Upper lobe of right lung (tissue), 1 donor: ENCODE results near the gene HMGCL. TPM values are rescaled to one million over a fixed set of nuclear protein-coding genes. Genes with fewer than 3 reads are reported as not detected.
A peak's percentile ranks its signal among the peaks of the same experiment; 100 is the strongest.

ENCODE experiments used
- ATAC-seq: fragments of 200-7000 bp; cut with Tn5 transposase; one replicate; pipeline ENCODE4 v1.9.1; 2020; ENCODE audit warnings: mild to moderate bottlenecking, moderate library complexity
- DNase-seq: peaks from one replicate; pipeline ENCODE4 v3.0.0-alpha.2; 2020
- H3K27ac ChIP-seq: fragments of 200-600 bp; one replicate; pipeline ENCODE4 v1.8.0; 2022
- H3K27me3 ChIP-seq: fragments of 200-600 bp; one replicate; pipeline ENCODE4 v1.8.0; 2022; ENCODE audit warnings: mild to moderate bottlenecking
- H3K36me3 ChIP-seq: fragments of 200-600 bp; one replicate; pipeline ENCODE4 v1.8.0; 2022
- H3K4me1 ChIP-seq: fragments of 200-600 bp; one replicate; pipeline ENCODE4 v1.8.0; 2022
- H3K4me3 ChIP-seq: fragments of 200-600 bp; one replicate; pipeline ENCODE4 v1.8.0; 2022; ENCODE audit warnings: mild to moderate bottlenecking
- H3K9me3 ChIP-seq: fragments of 200-600 bp; one replicate; pipeline ENCODE4 v1.8.0; 2022
- intact Hi-C: fragments of 100-400 bp; cut with DNase I; formaldehyde crosslinking; loops from one replicate; pipeline ENCODE4 v1.11.0; 2022
- total RNA-seq: library from RNA; stranded (reverse); fragmentation: NEBNext Ultra II Directional; extraction: Animal tissue kit (Norgen Biotek cat#: 25700); gene quantifications from one replicate; pipeline ENCODE4 v1.2.1, GENCODE V29; 2021
- TF ChIP-seq, protein P1 (sequence below): fragments of 200-600 bp; IDR thresholded peaks from one replicate; pipeline ENCODE4 v1.8.0; 2022; ENCODE audit warnings: antibody characterized with exemption
- donor health status: DM: no; HTN: yes; CAD: no; lungs with severe emphysema.

Gene HMGCL
- total RNA-seq, 1 donor from 2014 or later: 40.1 TPM

DNA sequence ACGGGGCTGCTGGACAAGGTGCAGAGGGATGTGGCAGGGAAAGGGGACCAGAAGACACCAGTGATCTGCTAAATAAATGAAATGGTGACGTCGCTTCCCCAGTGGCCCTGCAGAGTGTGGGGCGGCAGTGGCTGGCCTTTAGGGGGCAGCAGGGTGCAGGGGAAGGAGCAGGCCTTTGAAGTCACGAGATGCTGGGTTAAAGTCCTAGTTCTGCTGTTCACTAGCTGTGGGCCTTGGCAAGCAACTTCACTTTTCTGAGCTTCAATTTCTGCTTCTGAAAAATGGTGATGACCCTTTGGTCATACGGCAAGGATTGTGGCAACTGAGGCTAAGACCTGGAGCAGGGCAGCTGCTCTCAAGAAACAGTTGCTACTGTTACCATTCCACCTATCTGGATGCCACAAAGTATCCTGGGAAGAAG lies 15.5 kb downstream of the HMGCL start:
- Histone ChIP-seq H3K4me1 (peaks cover 10% of the 10 kb centered on the region), H3K36me3 (peaks cover 52% of the 10 kb centered on the region), H3K4me3 (no peak overlapping the region), H3K27ac (peak overlapping the region; percentile 58), H3K9me3 (no peaks in the 10 kb centered on the region), H3K27me3 (no peaks in the 10 kb centered on the region)
- intact Hi-C loops: no loop called here
- TF ChIP-seq, protein P1, sequence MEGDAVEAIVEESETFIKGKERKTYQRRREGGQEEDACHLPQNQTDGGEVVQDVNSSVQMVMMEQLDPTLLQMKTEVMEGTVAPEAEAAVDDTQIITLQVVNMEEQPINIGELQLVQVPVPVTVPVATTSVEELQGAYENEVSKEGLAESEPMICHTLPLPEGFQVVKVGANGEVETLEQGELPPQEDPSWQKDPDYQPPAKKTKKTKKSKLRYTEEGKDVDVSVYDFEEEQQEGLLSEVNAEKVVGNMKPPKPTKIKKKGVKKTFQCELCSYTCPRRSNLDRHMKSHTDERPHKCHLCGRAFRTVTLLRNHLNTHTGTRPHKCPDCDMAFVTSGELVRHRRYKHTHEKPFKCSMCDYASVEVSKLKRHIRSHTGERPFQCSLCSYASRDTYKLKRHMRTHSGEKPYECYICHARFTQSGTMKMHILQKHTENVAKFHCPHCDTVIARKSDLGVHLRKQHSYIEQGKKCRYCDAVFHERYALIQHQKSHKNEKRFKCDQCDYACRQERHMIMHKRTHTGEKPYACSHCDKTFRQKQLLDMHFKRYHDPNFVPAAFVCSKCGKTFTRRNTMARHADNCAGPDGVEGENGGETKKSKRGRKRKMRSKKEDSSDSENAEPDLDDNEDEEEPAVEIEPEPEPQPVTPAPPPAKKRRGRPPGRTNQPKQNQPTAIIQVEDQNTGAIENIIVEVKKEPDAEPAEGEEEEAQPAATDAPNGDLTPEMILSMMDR: peak; percentile 81
- DNase-seq: peak; percentile 91
- peak; percentile 94 for ATAC-seq

- no peak overlapping the region for H3K4me3 ChIP-seq
- no peak for DNase-seq
- H3K4me1 ChIP-seq: peaks cover 10% of the 10 kb centered on the region
- ATAC-seq: no peak
- no peaks in the 10 kb centered on the region for H3K27me3 ChIP-seq
- TF ChIP-seq, protein P1: no peak
- peaks cover 34% of the 10 kb centered on the region for H3K36me3 ChIP-seq
- no peaks in the 10 kb centered on the region for H3K9me3 ChIP-seq
- intact Hi-C loops: no loop called here
- no peak overlapping the region for H3K27ac ChIP-seq
These were observed 17.8 kb downstream of the HMGCL start for GRCh38 chr1:23807453-23807852.

DNA sequence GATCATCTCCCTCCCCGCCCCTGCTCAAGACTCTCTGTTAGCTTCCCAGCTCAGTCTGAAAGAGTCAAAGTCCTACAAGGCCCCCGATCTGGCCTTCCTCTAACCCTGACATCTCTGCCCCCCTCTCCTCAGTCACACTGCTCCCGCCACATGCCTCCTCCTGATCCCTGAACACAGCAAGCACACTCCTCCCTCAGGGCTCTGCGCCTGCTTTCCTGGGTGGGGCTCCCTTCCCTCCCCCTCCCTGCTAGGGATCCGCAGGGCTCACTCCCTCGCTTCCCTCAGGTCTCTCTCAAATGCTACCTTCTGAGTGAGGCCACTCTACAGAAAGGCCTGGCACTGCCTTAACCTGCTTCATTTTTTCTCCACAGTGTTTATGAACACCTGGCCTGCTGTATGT lies 18.9 kb downstream of the HMGCL start:
- intact Hi-C loops: no loop called here
- peaks cover 23% of the 10 kb centered on the region for H3K36me3 ChIP-seq

GRCh38 chr1:23805025-23805424 lies 20.2 kb downstream of the HMGCL start:
- TF ChIP-seq, protein P1: no peak
- intact Hi-C loops: no loop called here
- Histone ChIP-seq H3K36me3 (peaks cover 23% of the 10 kb centered on the region), H3K27ac (no peak overlapping the region), H3K4me1 (peaks cover 14% of the 10 kb centered on the region), H3K27me3 (no peaks in the 10 kb centered on the region), H3K4me3 (no peak overlapping the region), H3K9me3 (no peaks in the 10 kb centered on the region)
- ATAC-seq (no peak), DNase-seq (no peak)

More for the DNA sequence above, 18.9 kb downstream of the HMGCL start:
- no peak overlapping the region for H3K27ac ChIP-seq
- TF ChIP-seq, protein P1: no peak
- no peaks in the 10 kb centered on the region for H3K9me3 ChIP-seq
- DNase-seq (no peak), ATAC-seq (no peak)
- no peaks in the 10 kb centered on the region for H3K27me3 ChIP-seq
- peaks cover 18% of the 10 kb centered on the region for H3K4me1 ChIP-seq
- H3K4me3 ChIP-seq: no peak overlapping the region

DNA sequence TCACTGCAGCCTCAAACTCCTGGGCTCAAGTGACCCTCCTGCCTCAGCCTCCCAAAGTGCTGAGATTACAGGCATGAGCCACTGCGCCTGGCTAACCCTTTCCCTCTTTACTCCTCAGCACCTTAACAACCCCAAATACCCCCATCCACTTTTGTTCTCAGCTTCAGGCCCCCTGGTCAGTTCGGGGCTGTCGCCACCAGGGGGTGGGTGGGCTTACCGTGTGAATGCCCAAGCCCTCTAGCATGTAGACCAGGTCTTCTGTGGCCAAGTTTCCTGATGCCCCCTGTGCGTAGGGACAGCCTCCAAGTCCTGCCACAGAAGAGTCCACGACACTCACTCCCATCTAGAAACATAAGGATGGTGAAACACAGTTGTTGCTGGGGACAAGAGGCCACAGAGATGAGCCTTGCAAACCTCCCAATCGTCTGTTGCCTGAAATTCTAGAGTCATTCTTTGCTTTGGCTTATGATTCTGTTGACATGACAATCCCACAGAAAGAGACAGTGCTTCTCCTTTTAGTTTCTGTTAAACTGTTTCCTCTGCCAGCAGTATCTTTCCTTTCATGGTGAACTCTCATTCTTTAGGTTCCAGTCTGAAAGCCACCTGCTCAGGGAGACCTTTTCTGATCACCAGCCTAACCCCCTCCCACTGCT lies 20.9 kb downstream of the HMGCL start:
- Histone ChIP-seq H3K36me3 (peaks cover 23% of the 10 kb centered on the region), H3K9me3 (no peaks in the 10 kb centered on the region), H3K4me3 (no peak overlapping the region), H3K4me1 (peaks cover 14% of the 10 kb centered on the region), H3K27me3 (no peaks in the 10 kb centered on the region), H3K27ac (no peak overlapping the region)
- intact Hi-C loops: no loop called here
- DNase-seq (no peak), ATAC-seq (no peak)
- TF ChIP-seq, protein P1: no peak
